ENCODE measurements around the gene PCDHGC4.

PCDHGC4 gene

DNA sequence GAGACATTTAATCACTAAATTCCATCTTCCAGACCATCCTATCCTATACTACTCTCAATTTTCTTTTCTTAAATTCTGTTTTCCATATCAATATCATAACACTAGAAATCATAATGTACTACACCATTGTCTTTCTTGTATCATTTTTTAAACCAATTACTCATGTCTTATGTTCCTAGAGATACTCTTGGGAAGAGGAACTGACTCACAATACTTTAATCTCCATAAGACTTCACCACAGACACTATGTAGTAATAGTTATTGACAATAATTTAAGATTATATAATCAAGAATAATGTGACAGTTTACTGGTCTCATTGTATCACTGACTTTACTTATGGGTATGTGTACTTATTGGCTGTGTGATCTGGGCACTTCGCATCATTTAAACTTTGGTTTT is 47.9 kb downstream of the PCDHGC4 start:
- DNase-seq, result no peak

DNA sequence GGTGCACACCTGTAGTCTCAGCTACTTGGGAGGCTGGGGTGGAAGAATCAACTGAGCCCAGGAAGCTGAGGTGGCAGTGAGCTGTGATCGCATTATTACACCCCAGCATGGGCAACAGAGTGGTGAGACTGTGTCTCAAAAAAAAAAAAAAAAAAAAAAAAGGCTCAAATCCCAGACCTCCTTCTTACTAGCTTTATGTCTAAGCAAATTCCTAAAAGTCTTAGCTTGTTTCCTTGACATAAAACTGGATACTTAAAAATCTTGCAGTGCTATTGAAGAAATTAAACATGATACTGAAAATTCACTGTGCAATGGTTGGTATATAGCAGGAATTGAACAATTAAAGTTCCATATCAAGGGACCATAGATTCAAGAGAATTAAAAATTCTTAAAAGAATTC is 49.1 kb downstream of the PCDHGC4 start:
- no peak for DNase-seq

DNA sequence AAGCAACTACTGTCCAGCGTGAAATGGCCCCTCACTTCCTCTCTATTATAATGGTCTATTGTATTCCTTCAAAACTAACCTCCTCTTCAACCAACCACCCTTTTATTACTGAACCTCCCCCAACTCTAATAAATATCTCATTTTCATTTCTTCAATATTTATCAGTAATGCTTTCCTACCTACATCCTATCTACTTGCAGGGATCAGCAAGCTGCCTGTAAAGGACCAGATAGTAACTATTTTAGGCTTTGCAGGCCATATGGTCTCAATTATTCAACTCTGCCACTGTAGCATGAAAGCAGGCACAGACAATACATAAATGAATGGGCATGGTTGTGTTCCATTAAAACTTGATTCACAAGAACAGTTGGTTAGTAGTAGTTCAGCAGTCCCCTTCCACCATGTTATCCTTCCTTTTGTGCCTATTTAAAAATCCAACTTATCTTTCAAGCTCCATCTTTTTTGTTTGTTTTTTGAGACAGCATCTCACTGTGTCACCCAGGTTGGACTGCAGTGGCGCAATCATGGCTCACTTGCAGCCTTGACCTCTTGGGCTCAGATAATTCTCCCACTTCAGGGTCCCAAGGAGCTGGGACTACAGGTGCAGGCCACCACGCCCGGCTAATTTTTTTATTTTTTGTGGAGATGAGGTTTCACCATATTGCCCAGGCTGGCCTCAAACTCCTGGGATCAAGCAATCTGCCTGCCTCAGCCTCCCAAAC is 49.8 kb downstream of the PCDHGC4 start:
- DNase-seq, result no peak
